Endometrial microvascular endothelial cells (primary cell): ENCODE results near the gene TIGD6. TPM values are rescaled to one million over a fixed set of nuclear protein-coding genes. Genes with fewer than 3 reads are reported as not detected.

ENCODE experiments used
- in situ Hi-C: cut with HindIII; loops from 2 replicates; pipeline ENCODE4 v1.10.0; 2017; ENCODE audit warnings: low sequenced_read_pairs, low pct_unique_long_range_greater_than_20kb; ENCODE audit errors: inconsistent ontology term
- total RNA-seq: library from RNA; depleted of rRNA; stranded (reverse); fragments of >200 nt; gene quantifications from one replicate; pipeline ENCODE4 v1.2.3, GENCODE V29; 2015; ENCODE audit errors: inconsistent ontology term

The TIGD6 gene
- total RNA-seq, 1 donor from 2014 or later = 1.6 TPM

DNA sequence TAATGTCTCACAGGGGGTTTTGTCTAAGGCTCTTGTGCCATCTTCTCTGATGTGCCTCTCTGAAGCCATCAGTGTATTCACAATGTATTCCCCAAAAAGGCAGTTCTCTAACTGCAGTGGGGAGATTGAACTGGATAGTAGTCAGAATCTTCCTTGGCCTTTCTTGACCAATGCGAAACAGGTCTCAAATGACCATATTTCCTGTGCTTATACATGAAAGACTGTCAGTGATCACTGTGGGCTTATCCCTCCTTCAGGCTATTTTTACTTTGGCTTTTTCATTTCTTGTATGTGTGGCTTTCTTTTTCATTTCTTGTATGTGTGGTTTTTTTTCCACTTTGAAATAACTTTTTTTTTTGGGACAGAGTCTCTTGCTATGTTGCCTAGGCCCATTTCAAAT lies 19.8 kb upstream of the TIGD6 start:
- in situ Hi-C loops = no loop called here

DNA sequence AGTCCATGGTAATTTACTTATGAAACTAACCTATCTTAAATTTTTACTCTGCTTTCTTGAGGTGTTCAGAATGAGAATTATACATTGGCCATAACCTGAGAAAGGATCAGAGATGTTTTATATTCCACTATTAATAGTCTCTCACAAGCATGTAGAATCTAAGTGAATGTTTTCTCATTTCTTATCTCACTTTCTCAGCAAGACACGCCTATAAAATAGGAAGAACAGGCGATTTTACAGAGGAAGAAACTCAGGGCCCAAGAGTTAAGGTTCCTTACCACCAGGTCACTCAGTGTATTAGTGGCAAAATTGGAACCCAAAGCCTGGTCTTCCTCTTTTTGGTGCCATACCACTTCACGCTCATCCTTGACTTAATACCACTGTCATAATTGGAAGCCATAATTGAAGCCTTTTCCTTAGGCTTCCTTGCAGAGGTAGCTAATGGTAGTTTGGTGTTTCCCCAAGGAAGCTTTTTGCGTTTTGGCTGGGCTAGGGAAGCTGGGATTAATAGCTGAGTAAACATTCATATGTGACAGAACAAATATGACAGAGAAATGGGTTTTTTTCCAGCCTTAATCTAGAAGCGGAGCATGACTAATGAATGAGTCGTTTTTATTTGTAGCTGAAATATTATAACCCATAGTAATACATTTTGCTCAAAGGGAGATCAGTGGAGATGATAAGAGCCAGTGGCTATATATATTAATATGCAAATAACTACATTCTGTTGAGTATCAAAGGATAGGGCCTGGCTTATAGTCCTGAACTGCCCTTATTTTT lies 17.0 kb upstream of the TIGD6 start:
- in situ Hi-C loops = no loop called here

DNA sequence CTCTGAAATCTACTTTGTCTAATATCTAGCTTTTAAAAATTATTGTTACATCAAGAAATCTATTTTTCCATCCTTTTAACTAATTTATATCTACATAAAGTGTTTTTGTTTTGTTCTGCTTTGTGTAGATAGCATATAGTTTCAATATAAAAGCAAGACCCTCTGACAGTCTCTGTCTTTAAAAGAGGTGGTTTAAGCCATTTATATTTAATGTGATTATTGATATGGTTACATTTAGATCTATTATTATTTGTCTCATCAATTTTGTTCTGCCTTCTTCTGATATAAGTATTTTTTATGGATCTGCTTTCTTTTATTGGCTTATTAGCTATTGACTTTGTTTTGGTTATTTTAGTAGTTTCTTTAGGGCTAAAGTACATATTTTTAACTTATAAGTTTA lies 16.1 kb upstream of the TIGD6 start:
- in situ Hi-C loops = no loop called here

DNA sequence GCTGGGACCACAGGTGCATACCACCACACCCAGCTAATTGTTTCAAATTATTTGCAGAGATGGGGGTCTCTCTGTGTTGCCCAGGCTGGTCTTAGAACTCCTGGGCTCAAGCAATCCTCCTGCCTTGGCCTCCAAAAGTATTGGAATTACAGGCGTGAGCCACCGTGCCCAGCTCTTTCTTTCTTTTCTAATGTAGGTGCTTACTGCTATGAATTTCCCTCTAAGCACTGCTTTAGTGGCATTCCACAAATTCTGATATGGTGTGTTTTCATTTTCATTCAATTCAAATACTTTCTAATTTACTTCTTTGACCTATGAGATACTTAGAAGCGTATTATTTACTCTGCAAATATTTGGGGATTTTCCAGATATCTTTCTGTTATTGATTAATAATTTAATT lies 15.0 kb upstream of the TIGD6 start:
- in situ Hi-C loops = no loop called here

DNA sequence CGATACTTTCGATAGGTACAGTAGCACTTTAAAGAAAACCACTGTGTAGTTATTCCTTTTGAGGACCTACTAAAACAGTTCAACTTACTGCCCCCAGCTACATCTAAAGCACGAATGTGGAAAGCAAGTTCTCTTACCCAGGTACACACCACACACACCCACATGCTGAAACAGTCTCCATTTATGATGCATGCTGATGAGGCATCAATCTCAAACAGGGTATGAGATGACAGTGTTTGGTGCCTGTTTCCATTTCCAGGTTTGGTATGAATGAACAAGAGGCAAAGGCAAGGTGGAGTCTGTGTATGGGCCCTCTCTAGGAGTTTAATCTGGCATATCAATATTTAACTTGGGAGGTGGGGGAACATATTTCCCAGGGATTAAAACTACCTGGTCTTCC lies 14.0 kb upstream of the TIGD6 start:
- in situ Hi-C loops = no loop called here

DNA sequence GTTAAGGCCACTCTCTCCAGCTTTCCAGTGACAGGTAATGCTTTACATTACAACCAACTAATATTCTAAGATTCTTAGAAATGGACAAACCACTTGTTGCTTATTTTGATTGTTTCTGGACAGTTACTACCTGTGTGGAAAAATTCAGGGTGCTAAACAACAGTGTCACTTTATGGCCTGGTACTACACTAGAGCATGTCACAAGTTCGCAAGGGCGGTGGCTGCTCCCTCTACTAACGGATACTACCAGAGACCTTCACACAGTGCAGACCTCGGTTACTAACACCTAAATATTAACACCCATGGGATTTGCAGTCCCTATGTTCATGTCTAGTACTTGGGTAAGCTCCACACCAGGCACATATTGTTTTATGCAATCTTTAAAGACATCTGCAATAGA lies 13.5 kb upstream of the TIGD6 start:
- in situ Hi-C loops = no loop called here

DNA sequence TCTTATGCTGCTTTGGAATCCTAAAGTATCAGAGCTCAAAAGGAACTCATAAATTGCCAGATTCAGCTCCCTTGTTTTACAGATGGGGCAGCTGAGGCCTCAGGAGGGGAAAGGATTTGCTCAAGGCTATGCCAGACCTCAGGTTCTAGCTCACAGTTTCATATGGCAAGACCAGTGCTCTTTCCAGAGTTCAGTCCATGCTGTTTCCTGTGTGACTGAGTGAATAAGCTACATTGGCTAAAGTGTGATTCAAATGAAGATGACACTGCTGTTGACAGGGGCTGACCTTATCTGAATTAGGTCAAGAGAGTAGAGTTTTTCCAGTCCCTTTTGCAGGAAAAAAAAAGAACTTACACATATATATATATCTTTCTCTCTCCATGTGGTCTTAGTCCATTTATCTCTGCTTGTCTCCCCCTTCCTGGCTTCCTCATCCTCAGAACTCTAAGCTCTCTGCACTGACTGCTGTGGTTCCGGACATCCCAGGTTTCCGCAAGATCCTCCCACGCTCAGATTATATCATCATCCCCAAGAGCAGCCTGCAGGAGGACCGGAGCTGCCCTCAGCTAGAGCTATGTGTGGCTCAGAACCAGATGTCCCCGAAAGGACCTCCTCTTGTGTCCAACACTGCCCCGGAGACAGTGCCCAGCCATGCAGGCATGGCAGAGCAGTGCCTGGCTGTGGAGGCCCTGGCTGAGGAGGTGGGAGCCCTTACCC lies 9.4 kb upstream of the TIGD6 start:
- in situ Hi-C loops = no loop called here

DNA sequence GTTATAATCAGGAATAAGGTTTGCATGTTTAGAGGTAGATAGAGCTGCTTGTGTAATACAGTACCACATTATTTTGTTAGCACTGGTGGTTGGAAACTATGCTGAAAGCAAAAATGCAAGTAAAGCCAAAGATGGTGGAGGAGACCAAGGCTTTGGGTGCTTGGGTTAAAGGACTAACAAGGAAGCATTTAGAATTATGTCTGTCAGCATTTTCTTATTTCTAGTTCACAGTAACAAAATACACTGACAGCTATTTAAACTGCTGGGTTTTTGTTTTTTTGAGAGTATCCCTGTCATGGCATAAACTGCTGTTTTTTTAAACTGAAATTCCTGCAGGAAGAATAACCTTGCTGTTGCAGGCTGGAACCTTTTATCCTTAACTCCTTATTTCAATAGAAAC lies 6.6 kb upstream of the TIGD6 start:
- in situ Hi-C loops = no loop called here

DNA sequence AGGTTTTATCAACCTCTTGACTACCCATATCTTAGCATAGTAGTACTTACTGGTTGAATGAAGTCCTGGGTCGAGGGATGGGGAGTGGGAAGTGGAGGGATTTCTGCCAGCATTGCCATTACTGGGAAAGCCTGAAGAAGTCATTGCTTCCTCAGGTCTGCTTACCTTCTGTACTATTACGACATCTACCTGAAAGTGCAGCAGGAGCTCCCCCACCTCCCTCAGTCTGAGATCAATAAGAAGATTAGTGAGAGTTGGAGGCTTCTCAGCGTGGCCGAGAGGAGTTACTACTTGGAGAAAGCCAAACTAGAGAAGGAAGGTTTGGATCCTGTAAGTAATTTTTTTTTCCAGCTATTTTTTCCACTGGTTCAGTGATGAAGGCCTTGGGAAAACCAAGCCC lies 5.9 kb upstream of the TIGD6 start:
- in situ Hi-C loops = no loop called here

DNA sequence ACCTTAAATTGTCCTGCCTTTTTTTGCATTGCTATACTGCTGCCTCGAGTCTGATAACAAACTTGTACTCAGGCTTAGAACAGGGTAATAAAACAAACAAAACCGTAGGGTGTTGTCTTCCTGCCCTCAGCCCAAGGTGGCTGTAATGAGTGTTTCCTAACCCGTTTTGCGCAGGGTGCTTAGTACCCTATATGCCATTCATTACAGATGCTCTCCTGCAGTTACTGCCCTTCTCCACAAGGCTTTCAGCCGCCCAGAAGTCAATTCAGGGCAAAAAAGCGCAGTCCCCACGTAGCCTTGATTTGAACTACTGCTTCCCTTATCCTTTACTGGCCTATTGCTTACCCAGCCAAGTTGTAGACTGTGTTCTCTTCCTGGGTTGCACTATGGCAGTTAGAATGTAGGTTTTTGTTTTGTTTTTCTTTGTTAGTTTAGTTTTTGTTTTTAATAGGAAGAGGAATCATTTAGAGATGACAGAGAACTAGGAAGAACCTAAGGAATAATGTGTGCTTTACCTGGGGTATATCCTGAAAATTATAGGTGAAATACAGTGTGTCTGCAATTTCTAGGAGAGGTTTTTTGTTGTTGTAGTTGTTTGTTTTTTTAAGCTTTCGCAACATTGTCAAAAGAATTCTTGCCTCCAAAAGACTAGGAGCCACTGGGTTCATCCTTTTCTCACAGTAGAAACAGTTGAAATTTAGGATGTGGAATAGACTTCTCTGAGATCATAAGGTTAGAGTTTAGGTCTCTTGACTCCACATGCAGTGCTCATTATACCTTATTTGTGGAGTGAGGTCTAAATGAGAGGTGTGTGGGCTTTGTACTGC lies 1.4 kb upstream of the TIGD6 start:
- in situ Hi-C loops = no loop called here

DNA sequence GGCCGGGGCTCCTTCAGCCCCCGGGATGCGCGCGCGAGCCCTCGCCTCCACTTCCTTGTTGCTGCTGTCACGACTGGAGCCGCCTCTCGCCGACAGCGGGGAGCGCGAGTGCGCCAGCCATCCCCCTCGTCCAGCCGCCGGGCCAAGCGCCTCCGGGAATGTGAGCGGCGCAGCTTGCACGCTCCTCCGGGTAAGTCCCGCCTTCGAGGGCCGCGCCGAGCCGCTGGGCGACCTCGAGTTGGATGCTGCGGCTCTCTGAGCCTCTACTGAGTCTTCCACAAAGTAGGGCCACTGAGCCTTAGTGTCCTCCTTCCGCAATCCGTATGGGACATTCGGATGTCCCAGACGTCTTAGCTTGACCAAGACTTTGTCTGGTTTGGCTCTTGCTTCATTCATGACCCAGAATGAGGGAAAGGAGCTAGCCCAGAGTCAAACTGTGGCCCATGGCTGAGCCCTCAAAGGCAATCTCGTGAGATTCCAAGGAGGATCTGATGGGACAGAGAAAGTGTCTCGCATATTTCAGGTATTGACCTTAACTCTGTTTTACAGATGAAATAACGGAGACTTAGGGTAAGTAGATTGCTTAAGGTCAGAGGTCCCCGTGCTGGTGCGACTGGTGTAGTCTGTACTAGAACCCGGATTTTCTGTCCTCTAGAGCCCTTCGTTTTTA lies 671 bp upstream of the TIGD6 start:
- in situ Hi-C loops = no loop called here

DNA sequence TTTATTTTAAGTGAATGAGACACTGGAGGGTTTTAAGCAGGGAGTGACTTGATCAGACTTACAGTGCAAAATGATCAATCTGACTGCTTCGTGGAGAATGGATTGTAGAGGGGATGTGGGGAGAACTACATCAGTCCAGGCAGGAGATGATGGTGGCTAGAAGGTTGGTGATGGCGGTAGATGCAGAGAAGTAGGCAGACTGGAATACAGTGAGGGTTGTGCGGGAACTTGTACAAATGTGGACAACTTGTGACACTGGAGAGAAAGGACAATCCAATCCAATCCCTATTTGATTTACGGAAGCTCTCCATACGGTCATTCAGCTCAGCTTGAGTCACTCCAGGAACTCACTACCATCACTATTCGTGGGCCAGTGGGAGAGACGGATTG lies 593 bp downstream of the TIGD6 start:
- in situ Hi-C loops = no loop called here

DNA sequence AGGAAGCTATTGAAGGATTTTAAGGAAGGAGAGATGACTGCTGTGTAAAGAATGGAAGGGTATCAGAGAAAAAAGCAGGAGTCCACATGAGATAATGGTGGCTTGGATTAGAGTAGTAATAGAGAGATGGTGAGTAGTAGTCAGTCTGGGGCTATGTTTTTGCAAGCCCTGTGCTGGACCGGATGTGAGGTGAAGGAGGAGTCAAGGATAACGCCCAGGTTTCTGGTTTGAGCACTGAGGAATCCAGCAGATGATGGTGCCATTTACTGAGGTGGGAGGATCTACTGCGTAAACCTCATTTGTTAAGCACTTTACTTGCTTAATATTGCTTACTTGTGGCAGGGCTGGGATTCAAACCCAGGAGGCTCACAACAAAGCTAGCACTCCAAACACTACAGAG lies 1.1 kb downstream of the TIGD6 start:
- in situ Hi-C loops = no loop called here

DNA sequence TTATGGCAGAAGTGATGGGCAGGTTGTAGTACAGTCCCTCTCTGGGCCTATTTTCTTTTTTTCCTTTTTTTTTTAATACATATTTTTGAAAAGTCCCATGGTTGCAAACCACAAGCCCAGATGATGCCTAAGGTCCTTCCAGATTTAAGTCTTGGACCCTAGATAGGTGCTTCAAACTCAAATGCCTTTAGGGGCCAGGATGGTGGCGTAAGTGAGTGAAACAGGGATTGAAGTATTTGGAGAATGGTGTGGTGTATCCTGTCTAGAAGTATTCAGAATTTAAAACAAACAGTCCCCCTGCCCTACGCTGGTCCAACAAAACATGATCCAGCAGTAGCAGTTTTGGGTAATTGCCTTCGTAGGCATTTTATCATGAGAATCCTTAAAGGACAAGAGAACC lies 2.2 kb downstream of the TIGD6 start:
- in situ Hi-C loops = no loop called here

DNA sequence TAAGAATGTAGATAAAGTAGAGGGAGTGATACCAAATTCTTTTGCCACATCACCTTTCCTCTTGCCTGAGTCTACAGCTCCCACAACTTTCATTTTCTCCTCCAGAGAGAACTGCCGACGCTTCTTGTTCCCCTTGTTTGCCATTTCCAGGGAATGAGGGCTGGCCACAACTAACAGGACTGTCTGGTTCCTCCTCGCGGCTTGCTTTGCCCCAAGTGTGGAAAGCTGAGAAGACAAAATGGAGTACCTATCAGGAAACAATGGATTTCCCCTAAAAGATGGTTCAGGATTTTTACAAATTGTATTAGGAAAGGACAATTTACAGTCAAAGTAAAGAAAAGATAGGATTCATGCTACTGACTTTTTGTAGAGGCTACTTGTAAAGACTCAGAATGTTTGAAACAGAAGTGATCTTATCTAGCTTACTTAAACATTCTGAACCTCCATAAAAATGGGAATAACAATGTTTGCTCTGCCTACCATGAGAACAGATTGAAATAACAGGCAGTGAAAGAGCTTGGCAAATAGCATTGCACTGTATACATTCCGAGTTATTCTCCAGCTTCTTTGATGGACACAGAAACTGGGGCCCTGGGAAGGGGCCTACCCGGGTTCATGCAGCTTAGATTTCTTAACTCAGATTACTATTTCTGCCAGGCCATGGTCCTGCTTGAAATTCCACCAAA lies 4.1 kb downstream of the TIGD6 start:
- in situ Hi-C loops = no loop called here

DNA sequence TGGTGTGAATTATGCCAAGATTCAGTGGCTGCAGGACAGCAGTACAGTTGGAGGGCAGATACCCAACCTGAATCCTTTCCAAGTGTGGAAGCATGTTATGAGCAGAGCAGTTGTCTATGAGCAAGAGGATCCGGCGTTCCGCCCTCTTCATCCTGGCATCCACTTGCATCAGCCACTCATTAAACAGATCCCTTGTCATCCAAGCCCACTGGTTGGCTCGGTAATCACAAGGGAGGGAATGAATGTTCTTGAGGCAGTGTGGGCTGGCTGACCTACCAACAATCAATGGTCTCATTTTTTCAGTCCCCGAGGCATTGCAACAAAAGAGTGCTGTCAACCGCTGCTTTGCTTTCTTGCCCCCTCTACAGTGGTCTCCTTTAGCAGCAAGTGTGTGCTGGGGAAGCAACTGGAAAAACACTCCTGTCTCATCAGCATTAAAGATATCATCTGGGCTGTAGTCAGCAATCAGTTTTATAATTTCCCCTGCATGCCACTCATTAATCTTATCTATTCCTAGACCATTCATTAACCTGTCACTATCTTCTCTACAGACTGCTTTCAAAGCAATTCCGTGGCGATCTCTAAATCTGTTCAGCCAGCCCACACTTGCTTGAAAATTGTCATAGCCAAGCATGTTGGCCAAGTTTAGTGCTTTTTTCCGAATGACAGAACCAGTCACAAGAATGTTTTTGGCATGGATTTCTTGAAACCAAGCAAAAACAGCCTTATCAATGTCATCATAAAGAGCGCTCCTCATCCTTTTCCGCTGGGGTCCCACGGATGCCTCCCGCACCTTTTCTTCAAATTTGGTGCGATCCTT lies 4.9 kb downstream of the TIGD6 start:
- in situ Hi-C loops = no loop called here

DNA sequence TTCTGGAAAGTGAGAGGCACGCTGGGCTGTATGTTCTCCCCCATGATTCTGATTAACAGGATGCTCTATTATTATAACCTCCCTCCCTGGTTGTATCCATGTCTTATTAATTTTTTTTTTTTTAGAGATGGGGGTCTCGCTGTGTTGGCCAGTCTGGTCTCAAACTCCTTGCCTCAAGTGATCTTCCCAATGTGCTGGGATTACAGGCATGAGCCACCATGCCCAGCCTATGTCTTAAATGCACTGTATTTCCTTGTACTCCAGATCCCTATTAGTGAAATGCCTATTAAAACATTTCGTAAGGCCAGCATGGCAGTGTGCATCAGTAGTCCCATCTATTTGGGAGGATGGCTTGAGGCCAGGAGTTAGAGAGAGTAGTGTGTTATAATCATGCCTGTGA lies 7.0 kb downstream of the TIGD6 start:
- in situ Hi-C loops = no loop called here
